ENCODE measurements around the gene ITFG2.

ITFG2 gene

GRCh38 chr12:2826721-2827515 is 14.4 kb downstream of the ITFG2 start:
- Histone ChIP-seq H3K4me1 (no peaks in the 10 kb centered on the region), H3K36me3 (peaks cover 63 to 90% (median 64%) of the 10 kb centered on the region in 3 donors), H3K9me3 (no peaks in the 10 kb centered on the region), H3K27me3 (no peaks in the 10 kb centered on the region), H3K4me3 (no peak overlapping the region), H3K27ac (no peak overlapping the region)
- intact Hi-C loops (cut with DNase I; ENCODE audit: low total_unique reads), result no loop called here
- DNase-seq, result no peak
- TF ChIP-seq CTCF (IDR thresholded peaks at IDR 0.05), result no peak

GRCh38 chr12:2829275-2829674 is 16.8 kb downstream of the ITFG2 start:
- Histone ChIP-seq H3K4me3 (no peak overlapping the region), H3K36me3 (peaks cover 41 to 67% (median 43%) of the 10 kb centered on the region in 3 donors), H3K4me1 (peaks cover 0 to 22% (median 15%) of the 10 kb centered on the region in 4 donors), H3K9me3 (no peaks in the 10 kb centered on the region), H3K27me3 (no peaks in the 10 kb centered on the region), H3K27ac (no peak overlapping the region)
- intact Hi-C loops (cut with DNase I; ENCODE audit: low total_unique reads), result no loop called here
- TF ChIP-seq CTCF (IDR thresholded peaks at IDR 0.05), result no peak
- no peak for DNase-seq

GRCh38 chr12:2832550-2833127 is 20.2 kb downstream of the ITFG2 start:
- no peaks in the 10 kb centered on the region for H3K9me3 ChIP-seq
- DNase-seq, result no peak
- no peaks in the 10 kb centered on the region for H3K27me3 ChIP-seq
- H3K27ac ChIP-seq, result peak overlapping the region; percentile 25 to 64
- peaks cover 9 to 33% (median 11%) of the 10 kb centered on the region in 3 donors for H3K36me3 ChIP-seq
- H3K4me1 ChIP-seq, result peaks cover 0 to 34% (median 25%) of the 10 kb centered on the region in 4 donors
- intact Hi-C loops (cut with DNase I; ENCODE audit: low total_unique reads), result no loop called here
- peak overlapping the region; percentile 38 to 51 for H3K4me3 ChIP-seq
- no peak for TF ChIP-seq CTCF (IDR thresholded peaks at IDR 0.05)

GRCh38 chr12:2833327-2833726 is 20.9 kb downstream of the ITFG2 start:
- no peaks in the 10 kb centered on the region for H3K9me3 ChIP-seq
- intact Hi-C loops (cut with DNase I; ENCODE audit: low total_unique reads), result no loop called here
- H3K36me3 ChIP-seq, result peaks cover 3 to 26% (median 5%) of the 10 kb centered on the region in 3 donors
- H3K27me3 ChIP-seq, result no peaks in the 10 kb centered on the region
- TF ChIP-seq CTCF (IDR thresholded peaks at IDR 0.05), result no peak
- peaks cover 0 to 34% (median 25%) of the 10 kb centered on the region in 4 donors for H3K4me1 ChIP-seq
- no peak for DNase-seq
- peak overlapping the region; percentile 38 to 51 for H3K4me3 ChIP-seq
- H3K27ac ChIP-seq, result peak overlapping the region; percentile 25 to 64

GRCh38 chr12:2833810-2834209 is 21.3 kb downstream of the ITFG2 start:
- Histone ChIP-seq H3K27ac (peak overlapping the region; percentile 25 to 64), H3K4me3 (peak overlapping the region; percentile 38 to 51), H3K27me3 (no peaks in the 10 kb centered on the region), H3K4me1 (peaks cover 0 to 34% (median 25%) of the 10 kb centered on the region in 4 donors), H3K9me3 (no peaks in the 10 kb centered on the region), H3K36me3 (peaks cover 0 to 21% (median 5%) of the 10 kb centered on the region in 3 donors)
- intact Hi-C loops (cut with DNase I; ENCODE audit: low total_unique reads), result no loop called here
- no peak for TF ChIP-seq CTCF (IDR thresholded peaks at IDR 0.05)
- no peak for DNase-seq
